Mesenchymal stem cell (in vitro differentiated cells and primary cell): ENCODE results near the gene ARID1B.

Experiments
- DNase-seq: peaks from one replicate; pipeline ENCODE4 v3.0.0-alpha.2; 2013
- H2AFZ ChIP-seq: one replicate; pipeline ENCODE4 v1.6.1; 2013; ENCODE audit warnings: low read depth, mild to moderate bottlenecking, control low read depth, inconsistent platforms, low read length, moderate library complexity
- H2AK5ac ChIP-seq: 2 replicates; pipeline ENCODE4 v1.6.1; 2013; ENCODE audit warnings: low read length, moderate library complexity, mild to moderate bottlenecking, inconsistent platforms; ENCODE audit not compliant: severe bottlenecking
- H2BK120ac ChIP-seq: one replicate; pipeline ENCODE4 v1.6.1; 2013; ENCODE audit warnings: low read depth, mild to moderate bottlenecking, inconsistent platforms, low read length, moderate library complexity
- H2BK12ac ChIP-seq, 2 experiments: one replicate each; pipeline ENCODE4 v1.6.1; 2013; ENCODE audit warnings: inconsistent platforms in 2 of 2, low read length in 2 of 2, mild to moderate bottlenecking in 2 of 2, moderate library complexity in 2 of 2, control low read depth in 1 of 2
- H2BK15ac ChIP-seq: one replicate; pipeline ENCODE4 v1.6.1; 2013; ENCODE audit warnings: mild to moderate bottlenecking, low read depth, inconsistent platforms; ENCODE audit not compliant: poor library complexity, severe bottlenecking
- H2BK5ac ChIP-seq: 2 replicates; pipeline ENCODE4 v1.6.1; 2013; ENCODE audit warnings: low read depth, mild to moderate bottlenecking, low read length, control low read depth, inconsistent platforms; ENCODE audit not compliant: poor library complexity, severe bottlenecking
- H3K14ac ChIP-seq, 2 experiments: one replicate each; pipeline ENCODE4 v1.6.1; 2013; ENCODE audit warnings: inconsistent platforms in 2 of 2, low read length in 2 of 2, control low read depth in 1 of 2, mild to moderate bottlenecking in 1 of 2, moderate library complexity in 1 of 2
- H3K18ac ChIP-seq, 2 experiments: one replicate each; pipeline ENCODE4 v1.6.1; 2013; ENCODE audit warnings: inconsistent platforms in 2 of 2, low read length in 2 of 2, control low read depth in 1 of 2, low read depth in 1 of 2, mild to moderate bottlenecking in 1 of 2
- H3K23ac ChIP-seq, 2 experiments: one replicate each; pipeline ENCODE4 v1.6.1; 2013; ENCODE audit warnings: inconsistent platforms in 2 of 2, low read length in 2 of 2, mild to moderate bottlenecking in 2 of 2, moderate library complexity in 2 of 2, control low read depth in 1 of 2
- H3K27ac ChIP-seq: 2 replicates; pipeline ENCODE4 v1.5.1; 2013; ENCODE audit warnings: mild to moderate bottlenecking, moderate library complexity, low read length, control low read depth, inconsistent platforms; ENCODE audit not compliant: poor library complexity, severe bottlenecking
- H3K27me3 ChIP-seq, 2 experiments: 2 replicates each; pipeline versions ENCODE4 v1.6.1 to v1.7.0; 2013; ENCODE audit warnings: low read length in 2 of 2, mild to moderate bottlenecking in 2 of 2, moderate library complexity in 2 of 2, control low read depth in 1 of 2, inconsistent platforms in 1 of 2; ENCODE audit not compliant: control insufficient read depth in 1 of 2, insufficient read depth in 1 of 2
- H3K36me3 ChIP-seq, 2 experiments: 2 replicates each; pipeline versions ENCODE4 v1.6.1 to v1.7.0; 2013; ENCODE audit warnings: low read length in 2 of 2, control low read depth in 1 of 2, inconsistent platforms in 1 of 2, low read depth in 1 of 2, mild to moderate bottlenecking in 1 of 2; ENCODE audit not compliant: insufficient read depth in 2 of 2, control insufficient read depth in 1 of 2
- H3K4ac ChIP-seq, 2 experiments: one replicate each; pipeline ENCODE4 v1.6.1; 2013; ENCODE audit warnings: inconsistent platforms in 2 of 2, low read length in 2 of 2, mild to moderate bottlenecking in 2 of 2, moderate library complexity in 2 of 2, control low read depth in 1 of 2, low read depth in 1 of 2
- H3K4me1 ChIP-seq: 2 replicates; pipeline ENCODE4 v1.6.1; 2013; ENCODE audit warnings: low read depth, low read length, control low read depth; ENCODE audit not compliant: control insufficient read depth, insufficient read depth
- H3K4me2 ChIP-seq: 2 replicates; pipeline ENCODE4 v1.6.1; 2013; ENCODE audit warnings: low read length, mild to moderate bottlenecking, inconsistent platforms; ENCODE audit not compliant: poor library complexity, severe bottlenecking
- H3K4me3 ChIP-seq, 2 experiments: 2 replicates each; pipeline versions ENCODE4 v1.5.1 to v1.7.0; 2013; ENCODE audit warnings: low read length in 2 of 2, mild to moderate bottlenecking in 2 of 2, control low read depth in 1 of 2, low read depth in 1 of 2; ENCODE audit not compliant: insufficient read depth in 1 of 2
- H3K79me1 ChIP-seq: replicated peaks from 2 replicates; pipeline ENCODE4 v1.6.1; 2013; ENCODE audit warnings: mild to moderate bottlenecking, control low read depth, low read length, inconsistent platforms; ENCODE audit not compliant: poor library complexity, severe bottlenecking
- H3K9ac ChIP-seq: 2 replicates; pipeline ENCODE4 v1.7.0; 2013; ENCODE audit warnings: mild to moderate bottlenecking, low read length, moderate library complexity
- H3K9me3 ChIP-seq: 2 replicates; pipeline ENCODE4 v1.7.0; 2013; ENCODE audit warnings: mild to moderate bottlenecking, low read length; ENCODE audit not compliant: control insufficient read depth
- H4K8ac ChIP-seq: one replicate; pipeline ENCODE4 v1.6.1; 2013; ENCODE audit warnings: inconsistent platforms, mild to moderate bottlenecking, low read length, moderate library complexity
- H4K91ac ChIP-seq: one replicate; pipeline ENCODE4 v1.6.1; 2013; ENCODE audit warnings: mild to moderate bottlenecking, low read length, inconsistent platforms
- WGBS: methylation state at CpG from one replicate; pipeline ENCODE4 v1.1.7; 2013; ENCODE audit warnings: mixed read lengths; 5-methylcytosine and 5-hydroxymethylcytosine counted together

ARID1B gene

GRCh38 chr6:156992020-156992804 lies 215.0 kb downstream of the ARID1B start:
- no peak overlapping the region for H3K14ac ChIP-seq
- peaks cover 24% of the 10 kb centered on the region for H3K79me1 ChIP-seq
- no peak overlapping the region for H2BK120ac ChIP-seq
- H2BK15ac ChIP-seq, result no peak overlapping the region
- no peaks in the 10 kb centered on the region for H3K9me3 ChIP-seq
- no peak overlapping the region for H3K23ac ChIP-seq
- no peak overlapping the region for H2BK5ac ChIP-seq
- H3K27me3 ChIP-seq, result no peaks in the 10 kb centered on the region
- no peak overlapping the region for H4K8ac ChIP-seq
- H4K91ac ChIP-seq, result no peak overlapping the region
- no peak overlapping the region for H3K18ac ChIP-seq
- peak overlapping the region; percentile 56 for H3K9ac ChIP-seq
- no peak overlapping the region for H3K4ac ChIP-seq
- H3K4me2 ChIP-seq, result no peak overlapping the region
- DNase-seq, result peak; percentile 23
- peak overlapping the region in 1 of 2 experiments; percentile 12 for H3K4me3 ChIP-seq
- peaks cover 15% of the 10 kb centered on the region for H3K4me1 ChIP-seq
- 62% methylated on average over 11 of the region's 13 CpGs for WGBS
- no peak overlapping the region for H2AFZ ChIP-seq
- H2BK12ac ChIP-seq, result no peak overlapping the region
- H2AK5ac ChIP-seq, result no peak overlapping the region
- peaks cover 0 to 3% of the 10 kb centered on the region in 2 experiments for H3K36me3 ChIP-seq
- no peak overlapping the region for H3K27ac ChIP-seq

DNA sequence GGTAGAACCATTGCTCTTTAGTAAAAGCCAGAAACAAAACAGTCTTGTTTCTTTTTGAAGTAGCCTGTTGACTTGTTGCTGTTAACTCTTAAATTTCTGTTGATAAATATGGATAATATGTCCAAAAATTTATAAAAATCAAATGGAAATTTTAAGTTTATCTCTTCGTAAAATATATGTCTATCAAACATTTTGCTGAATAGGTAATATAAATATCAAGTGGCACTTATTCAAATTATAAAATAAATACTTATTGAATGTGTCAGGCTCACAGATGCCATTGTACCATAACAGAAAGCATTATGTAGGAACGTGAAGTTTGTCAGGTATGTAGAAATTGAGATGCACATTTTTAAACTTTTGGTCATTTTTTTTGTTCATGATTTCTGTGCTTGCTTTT lies 216.5 kb downstream of the ARID1B start:
- H3K79me1 ChIP-seq, result peaks cover 30% of the 10 kb centered on the region
- no peak overlapping the region for H4K8ac ChIP-seq
- no peak overlapping the region for H3K23ac ChIP-seq
- no peak overlapping the region for H2BK15ac ChIP-seq
- H3K9ac ChIP-seq, result no peak overlapping the region
- DNase-seq, result no peak
- H2BK120ac ChIP-seq, result no peak overlapping the region
- no peak overlapping the region for H2AFZ ChIP-seq
- no peaks in the 10 kb centered on the region for H3K9me3 ChIP-seq
- H3K27me3 ChIP-seq, result no peaks in the 10 kb centered on the region
- H3K27ac ChIP-seq, result no peak overlapping the region
- H3K18ac ChIP-seq, result no peak overlapping the region
- peaks cover 0 to 3% of the 10 kb centered on the region in 2 experiments for H3K36me3 ChIP-seq
- WGBS, result 75% methylated on average over 1 of the region's 2 CpGs
- no peak overlapping the region for H3K14ac ChIP-seq
- no peak overlapping the region for H2BK5ac ChIP-seq
- H4K91ac ChIP-seq, result no peak overlapping the region
- H3K4me3 ChIP-seq, result no peak overlapping the region
- H3K4me2 ChIP-seq, result no peak overlapping the region
- H3K4ac ChIP-seq, result no peak overlapping the region
- H3K4me1 ChIP-seq, result peaks cover 10% of the 10 kb centered on the region
- no peak overlapping the region for H2BK12ac ChIP-seq
- H2AK5ac ChIP-seq, result no peak overlapping the region

DNA sequence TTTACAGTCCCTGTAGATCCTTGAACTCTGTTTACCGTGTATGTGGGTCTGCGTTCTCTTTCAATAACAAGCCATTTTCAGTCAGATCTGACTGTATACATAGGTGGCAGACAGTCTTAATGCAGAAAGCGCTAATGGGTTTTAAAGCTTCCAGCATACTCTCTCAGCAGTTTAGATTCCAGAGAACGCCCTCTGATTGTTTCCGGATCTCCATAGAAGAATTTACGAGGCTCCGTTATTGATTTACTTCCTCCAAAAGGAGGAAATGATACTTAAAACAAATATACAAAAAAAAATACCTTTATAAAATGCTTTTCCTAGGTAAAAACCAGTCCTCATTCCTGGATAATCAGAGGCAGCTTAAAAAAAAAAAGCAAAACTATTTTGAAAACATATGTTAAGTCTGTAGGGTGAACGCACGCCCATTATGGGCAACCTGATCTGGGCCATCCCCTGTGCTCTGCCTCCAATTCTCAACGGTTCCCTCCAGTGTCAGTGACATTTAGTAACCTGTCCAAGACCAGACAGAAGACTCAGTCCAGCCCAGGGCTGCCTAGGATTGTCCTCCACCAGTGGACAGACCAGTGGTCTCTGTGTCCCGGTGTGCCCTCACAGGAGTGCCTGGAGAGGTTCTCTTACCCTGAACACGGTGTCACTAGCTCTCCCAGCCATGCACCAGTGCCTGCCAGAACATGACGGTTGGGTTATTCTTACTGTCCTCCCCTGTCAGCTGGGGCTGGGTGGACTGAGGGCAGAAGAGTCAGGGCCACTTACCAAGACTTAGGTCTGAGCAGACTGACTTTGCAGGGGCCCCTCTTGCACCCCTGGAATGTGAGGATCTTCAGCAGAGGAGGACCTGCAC lies 217.3 kb downstream of the ARID1B start:
- Histone ChIP-seq H3K14ac (peak overlapping the region in 1 of 2 experiments; percentile 42), H3K27ac (no peak overlapping the region), H3K36me3 (peaks cover 0 to 3% of the 10 kb centered on the region in 2 experiments), H3K4ac (no peak overlapping the region), H2AK5ac (no peak overlapping the region), H3K9me3 (no peaks in the 10 kb centered on the region), H3K9ac (no peak overlapping the region), H3K79me1 (peaks cover 31% of the 10 kb centered on the region), H2AFZ (no peak overlapping the region), H4K91ac (no peak overlapping the region), H2BK15ac (no peak overlapping the region), H3K18ac (no peak overlapping the region), H2BK5ac (no peak overlapping the region), H3K23ac (no peak overlapping the region), H2BK12ac (peak overlapping the region in 1 of 2 experiments; percentile 39), H3K4me3 (no peak overlapping the region), H3K4me2 (no peak overlapping the region), H4K8ac (no peak overlapping the region), H3K4me1 (peaks cover 10% of the 10 kb centered on the region), H2BK120ac (no peak overlapping the region), H3K27me3 (no peaks in the 10 kb centered on the region)
- no peak for DNase-seq
- 80% methylated on average over 9 of the region's 13 CpGs for WGBS

- Histone ChIP-seq H2BK15ac (no peak overlapping the region), H3K27ac (no peak overlapping the region), H3K27me3 (no peaks in the 10 kb centered on the region), H3K9me3 (no peaks in the 10 kb centered on the region), H3K36me3 (no peaks in the 10 kb centered on the region), H4K91ac (no peak overlapping the region), H3K4ac (no peak overlapping the region), H2AK5ac (no peak overlapping the region), H3K4me3 (no peak overlapping the region), H3K9ac (no peak overlapping the region), H3K18ac (no peak overlapping the region), H2BK12ac (no peak overlapping the region), H3K4me2 (no peak overlapping the region), H2BK120ac (no peak overlapping the region), H2BK5ac (no peak overlapping the region), H4K8ac (no peak overlapping the region), H3K23ac (no peak overlapping the region), H3K14ac (no peak overlapping the region), H2AFZ (no peak overlapping the region), H3K4me1 (peaks cover 10% of the 10 kb centered on the region), H3K79me1 (peaks cover 33% of the 10 kb centered on the region)
- WGBS, result over 99% methylated on average over 5 of the region's 5 CpGs
- no peak for DNase-seq
Measured at GRCh38 chr6:156995502-156995901, 218.3 kb downstream of the ARID1B start.
